Ishikawa (cell line): ENCODE data around the gene FADS6.

Experiments used
- EP300 ChIP-seq: IDR thresholded peaks from 2 replicates; pipeline ENCODE4 v1.6.1; 2012; ENCODE audit warnings: borderline replicate concordance
- TF ChIP-seq, protein P1 (sequence below): IDR thresholded peaks from 2 replicates; pipeline ENCODE4 v1.6.1; 2012

GRCh38 chr17:74874615-74875037, 18.8 kb downstream of the FADS6 start:
- TF ChIP-seq, protein P1, sequence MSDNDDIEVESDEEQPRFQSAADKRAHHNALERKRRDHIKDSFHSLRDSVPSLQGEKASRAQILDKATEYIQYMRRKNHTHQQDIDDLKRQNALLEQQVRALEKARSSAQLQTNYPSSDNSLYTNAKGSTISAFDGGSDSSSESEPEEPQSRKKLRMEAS = no peak
- TF ChIP-seq EP300 = no peak
